HUDEP-2 (cell line): Measurements from ENCODE around the gene SIGLEC10.

Experiments used
- DNase-seq, 76 experiments: peaks; one replicate each; lab custom pipeline; 2025; ENCODE audit not compliant: unreplicated experiment in 76 of 76; lab: John Stamatoyannopoulos, UW

Gene SIGLEC10

DNA sequence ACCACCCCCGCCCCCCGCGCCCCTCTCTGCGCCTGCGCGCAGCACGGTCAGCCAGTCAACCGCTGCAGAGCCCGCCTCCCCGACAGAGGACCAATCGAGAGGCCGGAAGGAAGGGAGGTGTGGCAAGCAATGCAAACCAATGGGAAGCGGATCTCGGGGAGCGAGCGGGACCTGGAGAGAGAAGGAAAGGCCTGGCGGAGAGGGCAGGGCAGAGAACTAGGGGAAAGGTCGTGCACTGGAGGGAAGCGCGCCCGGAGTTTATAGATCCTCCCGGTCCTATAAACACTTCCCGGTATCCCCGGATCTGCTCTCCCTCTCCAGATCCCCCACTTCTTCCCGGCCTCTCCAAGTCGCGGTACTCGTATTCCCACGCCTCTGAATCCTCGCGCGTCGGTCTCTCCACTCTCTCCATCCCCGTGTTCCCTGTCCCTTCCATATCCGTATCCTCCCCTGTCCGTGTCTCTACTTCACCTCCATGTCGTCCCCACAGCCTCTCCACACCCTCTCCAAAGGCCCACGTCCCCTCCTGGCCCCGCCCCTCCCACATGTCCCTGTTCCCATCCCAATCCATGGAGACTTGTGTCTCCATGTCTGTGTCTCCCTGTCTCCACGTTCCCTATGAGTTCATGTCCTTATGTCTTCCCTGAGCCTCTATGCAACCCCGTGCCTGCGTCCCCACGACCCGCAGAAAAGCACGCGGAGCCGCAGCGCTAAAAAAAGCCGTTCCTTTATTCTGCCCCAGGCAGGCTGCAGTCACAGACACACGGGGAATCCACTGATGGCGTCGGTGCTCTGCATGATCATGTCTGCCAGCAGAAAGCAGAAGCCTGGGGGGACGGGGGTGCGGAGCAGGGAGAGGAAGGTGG is 50.8 kb downstream of the SIGLEC10 start:
- peak in 75 of 76 experiments; percentile 67 to 100 (median 99) for DNase-seq

DNA sequence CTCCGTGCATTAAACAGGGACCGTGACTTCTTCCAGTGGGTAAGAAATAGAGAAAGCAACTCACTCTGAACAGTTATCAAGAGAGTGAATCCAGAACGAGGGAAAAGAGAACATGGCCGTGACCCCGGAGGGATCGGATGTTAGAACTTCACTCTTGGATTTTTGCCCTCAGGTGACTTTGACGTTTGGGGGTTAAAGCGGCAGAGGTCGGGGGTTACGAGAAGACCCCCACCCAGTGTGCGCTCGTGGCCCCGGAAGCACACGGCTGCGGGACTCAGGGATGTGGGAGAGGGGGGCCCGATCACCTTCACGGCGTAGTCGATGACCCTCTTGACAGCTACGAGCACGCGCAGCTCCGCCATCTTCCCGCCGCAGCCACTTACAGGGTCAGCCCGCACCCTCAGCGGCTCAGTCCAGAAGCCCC is 51.5 kb downstream of the SIGLEC10 start, which contains the start of gene ETFB:
Gene ETFB (minus strand): TSS at position 424 of the 424 bp plus-strand sequence. CDS start 62 bp downstream, at position 362.
- DNase-seq, result peak in 1 of 76 experiments; percentile 53

DNA sequence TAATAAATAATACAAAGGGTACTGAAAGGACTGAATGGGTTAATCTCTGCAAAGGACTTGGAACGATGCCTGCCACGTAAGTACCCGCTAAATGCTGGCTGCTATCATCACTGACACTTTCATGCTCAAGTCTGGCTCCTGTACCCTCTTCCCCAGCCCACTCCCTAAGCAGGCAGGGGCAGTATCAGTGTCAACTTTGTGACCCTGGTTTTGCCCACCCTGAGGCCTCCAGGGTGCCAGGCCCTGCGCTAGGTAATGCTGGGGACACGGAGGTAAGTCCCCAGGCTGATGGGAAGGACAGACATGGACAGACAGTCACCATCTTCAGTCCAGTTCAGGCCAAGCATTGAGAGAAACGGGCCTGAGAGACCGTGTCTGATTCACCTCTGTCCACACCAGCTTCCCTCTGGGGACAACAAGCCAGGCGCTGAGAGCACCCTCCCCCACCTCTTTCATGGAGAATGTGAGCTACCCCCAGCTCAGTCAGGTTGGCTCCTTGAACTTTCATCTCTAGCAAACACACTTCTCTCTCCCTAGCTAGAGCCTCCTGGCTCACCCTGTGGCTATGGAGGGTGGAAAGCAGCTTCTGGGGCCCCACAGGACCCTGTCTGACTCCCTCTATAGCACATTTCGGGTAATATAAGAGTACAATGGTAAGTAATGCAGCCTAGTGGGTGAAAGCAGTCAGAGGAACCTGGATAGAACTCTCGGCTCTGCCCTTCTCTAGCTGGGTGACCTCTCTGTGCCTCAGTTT is 52.1 kb downstream of the SIGLEC10 start:
- peak in 35 of 76 experiments; percentile 12 to 59 (median 35) for DNase-seq

DNA sequence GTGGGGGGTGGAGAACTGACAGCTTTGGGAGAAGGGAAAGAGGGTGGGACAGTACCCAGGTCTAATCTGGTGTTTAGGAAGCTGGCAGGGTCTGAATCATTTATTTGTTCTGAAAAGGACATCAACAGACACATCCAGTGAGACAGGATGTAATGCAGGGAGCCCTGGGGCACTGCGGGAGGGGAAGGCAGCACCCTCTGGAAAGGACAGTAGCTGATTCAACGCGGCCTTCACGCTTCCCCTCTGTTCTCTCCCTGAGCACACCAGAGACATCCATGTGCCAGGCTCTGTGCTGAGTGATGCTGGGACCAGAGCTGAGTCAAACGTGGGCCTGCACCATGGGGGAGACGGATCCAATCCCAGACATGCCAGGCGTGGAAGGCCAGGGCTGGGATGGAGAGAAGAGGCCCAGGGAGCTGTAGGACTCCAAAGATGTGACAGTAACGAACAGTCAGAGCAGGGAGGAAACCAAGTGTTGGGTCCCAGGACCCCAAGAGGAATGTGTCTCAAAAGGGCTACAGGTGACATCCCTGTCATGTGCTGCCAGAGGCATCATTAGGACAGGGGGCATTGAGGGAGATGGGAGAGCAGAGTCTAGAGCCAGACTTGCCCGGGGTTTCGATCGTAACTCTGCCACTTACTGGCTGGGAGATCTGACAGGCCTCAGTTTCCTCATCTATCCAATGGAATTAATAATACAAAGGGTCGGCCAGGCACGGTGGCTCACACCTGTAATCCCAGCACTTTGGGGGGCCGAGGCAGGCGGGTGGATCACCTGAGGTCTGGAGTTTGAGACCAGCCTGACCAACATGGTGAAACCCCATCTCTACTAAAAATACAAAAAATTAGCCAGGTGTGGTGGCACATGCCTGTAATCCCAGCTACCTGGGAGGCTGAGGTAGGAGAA is 53.0 kb downstream of the SIGLEC10 start:
- no peak for DNase-seq

DNA sequence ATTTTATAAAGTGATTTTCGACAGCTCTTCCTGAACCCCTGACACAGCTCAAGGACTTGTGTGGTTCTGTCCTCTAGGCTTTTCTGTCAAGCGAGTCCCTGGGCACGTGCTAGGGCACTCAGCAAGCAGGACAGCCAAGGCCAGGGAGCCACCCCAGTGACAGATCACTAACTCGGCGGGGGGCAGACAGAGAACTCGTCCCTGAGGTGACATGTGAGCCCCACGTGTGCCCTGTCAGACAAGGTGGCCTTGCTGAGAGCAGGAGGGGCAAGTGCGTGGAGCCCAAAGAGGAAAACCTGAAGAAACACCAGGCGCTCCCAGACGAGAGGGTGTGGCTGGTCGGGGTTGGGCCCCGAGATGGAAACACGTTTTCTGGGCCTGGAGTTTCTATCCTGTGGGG is 56.2 kb downstream of the SIGLEC10 start:
- no peak for DNase-seq
